Brain microvascular endothelial cell (primary cell): ENCODE data around the gene CLASP1.

ENCODE experiments used
- DNase-seq: peaks from one replicate; pipeline ENCODE4 v3.0.0-alpha.2; 2020
- H3K27ac ChIP-seq: fragments of 250-450 bp; sonication (Bioruptor Pico); 2 replicates; pipeline ENCODE4 v1.5.1; 2020; ENCODE audit warnings: mild to moderate bottlenecking, moderate library complexity
- H3K27me3 ChIP-seq: fragments of 250-450 bp; sonication (Bioruptor Pico); replicated peaks from 2 replicates; pipeline ENCODE4 v1.5.1; 2020; ENCODE audit warnings: mild to moderate bottlenecking
- H3K36me3 ChIP-seq: fragments of 250-450 bp; sonication (Bioruptor Pico); replicated peaks from 2 replicates; pipeline ENCODE4 v1.5.1; 2020; ENCODE audit warnings: mild to moderate bottlenecking
- H3K4me3 ChIP-seq: 2 replicates; pipeline ENCODE4 v1.5.1; 2011; ENCODE audit warnings: low read depth, mild to moderate bottlenecking, control low read depth, low read length, moderate library complexity
- CTCF ChIP-seq: IDR thresholded peaks from 2 replicates; pipeline ENCODE4 v1.5.1; 2011; ENCODE audit warnings: low read depth, mild to moderate bottlenecking, moderate library complexity, low read length, control low read depth, inconsistent platforms; ENCODE audit errors: missing control alignments
- in situ Hi-C: cut with HindIII; loops from 2 replicates; pipeline ENCODE4 v1.10.0; 2017; ENCODE audit warnings: low sequenced_read_pairs, low pct_ligation_motif_present

CLASP1 gene

GRCh38 chr2:121649149-121649595 is at the start of gene CLASP1:
Gene CLASP1 (minus strand): TSS chr2:121649462. CDS start chr2:121605895, 43,567 bp downstream.
- in situ Hi-C loops: no loop called here
- H3K27ac ChIP-seq: peak within 1 kb of the TSS; percentile 96
- no peak for DNase-seq
- TF ChIP-seq CTCF: no peak
- no peaks in the 10 kb centered on the region for H3K36me3 ChIP-seq
- no peaks in the 10 kb centered on the region for H3K27me3 ChIP-seq
- peak within 1 kb of the TSS; percentile 91 for H3K4me3 ChIP-seq

GRCh38 chr2:121698318-121698930 is 49.2 kb upstream of the CLASP1 start:
- Histone ChIP-seq H3K27ac (no peak overlapping the region), H3K4me3 (no peak overlapping the region), H3K27me3 (no peaks in the 10 kb centered on the region), H3K36me3 (no peaks in the 10 kb centered on the region)
- in situ Hi-C loops: no loop called here
- no peak for TF ChIP-seq CTCF
- DNase-seq: no peak

GRCh38 chr2:121697108-121697631 is 47.9 kb upstream of the CLASP1 start:
- no peak for DNase-seq
- no peak overlapping the region for H3K27ac ChIP-seq
- H3K36me3 ChIP-seq: no peaks in the 10 kb centered on the region
- no peak for TF ChIP-seq CTCF
- H3K27me3 ChIP-seq: no peaks in the 10 kb centered on the region
- no peak overlapping the region for H3K4me3 ChIP-seq
- in situ Hi-C loops: no loop called here

GRCh38 chr2:121696410-121696930 is 47.2 kb upstream of the CLASP1 start:
- in situ Hi-C loops: no loop called here
- no peak overlapping the region for H3K27ac ChIP-seq
- H3K4me3 ChIP-seq: no peak overlapping the region
- no peak for DNase-seq
- no peaks in the 10 kb centered on the region for H3K36me3 ChIP-seq
- no peaks in the 10 kb centered on the region for H3K27me3 ChIP-seq
- no peak for TF ChIP-seq CTCF

GRCh38 chr2:121695171-121695451 is 45.8 kb upstream of the CLASP1 start:
- Histone ChIP-seq H3K36me3 (no peaks in the 10 kb centered on the region), H3K4me3 (no peak overlapping the region), H3K27me3 (no peaks in the 10 kb centered on the region), H3K27ac (no peak overlapping the region)
- in situ Hi-C loops: no loop called here
- DNase-seq: no peak
- no peak for TF ChIP-seq CTCF
